ENCODE data around the gene CFAP206. TPM values are rescaled to one million over a fixed set of nuclear protein-coding genes. Genes with fewer than 3 reads are reported as not detected.
A peak's percentile ranks its signal among the peaks of the same experiment; 100 is the strongest.

The CFAP206 gene
- total and polyA plus RNA-seq, 10 of the 15 experiments (the other 5 are each of a cell fraction or from before 2014, with no cell fraction given): 0.04 to 0.24 (median 0.09) TPM; not detected in 6

GRCh38 chr6:87472525-87473418 is 65.0 kb downstream of the CFAP206 start, which contains the start of gene SLC35A1:
SLC35A1 (plus strand) TSS chr6:87472974; CDS start chr6:87473004, 30 bp downstream.
- Histone ChIP-seq H3K36me3 (ENCODE audit: control insufficient read depth in 2 of 2, insufficient read depth in 2 of 2, low read length in 1 of 2) (no peaks in the 10 kb centered on the region; a peak in 1 of 4 replicates), H3K9me3 (replicated peaks; ENCODE audit: control insufficient read depth, insufficient read depth, low read length) (no peaks in the 10 kb centered on the region), H2AFZ (ENCODE audit: control insufficient read depth, low read depth, low read length) (peak within 1 kb of the TSS; percentile 97), H3K79me2 (ENCODE audit: control insufficient read depth, insufficient read depth, low read length) (peaks cover 9% of the 10 kb centered on the region), H3K4me1 (ENCODE audit: control insufficient read depth, insufficient read depth, low read length) (no peaks in the 10 kb centered on the region), H3K4me3 (peak within 1 kb of the TSS; percentile 97), H3K9ac (ENCODE audit: control insufficient read depth, insufficient read depth, low read length) (peak within 1 kb of the TSS; percentile 75), H3K27ac (ENCODE audit: control insufficient read depth, insufficient read depth) (peak within 1 kb of the TSS; percentile 72), H3K27me3 (replicated peaks in 1 of 2; ENCODE audit: control insufficient read depth in 2 of 2, insufficient read depth in 2 of 2, low read length in 1 of 2) (no peaks in the 10 kb centered on the region), H4K20me1 (ENCODE audit: control insufficient read depth, insufficient read depth) (no peaks in the 10 kb centered on the region), H3K4me2 (ENCODE audit: control insufficient read depth, insufficient read depth) (peak within 1 kb of the TSS; percentile 88)
- ChIA-PET CTCF (interaction anchor here (0.6 to 1.0 kb wide), 2 partner anchors 331 to 411 kb away, joined by 3 read pairs; no protein-coding TSS in a partner anchor), POLR2A (interaction anchor here (0.6 to 1.1 kb wide), 3 partner anchors 117 to 1458 kb away, joined by 3 to 5 read pairs (median 4); partner anchors contain the start of genes ORC3 and RARS2), SMC1A (ENCODE audit: uncharacterized antibody, unreplicated experiment) (interaction anchor here (0.8 to 1.1 kb wide), 2 partner anchors 79 to 359 kb away, joined by 3 read pairs; no protein-coding TSS in a partner anchor), RAD21 (ENCODE audit: unreplicated experiment) (interaction anchor here (0.7 to 1.0 kb wide), 2 partner anchors 227 to 331 kb away, joined by 3 read pairs; no protein-coding TSS in a partner anchor)
- no TSS peak for BruUV-seq (replicated peaks)
- in situ Hi-C loops (cut with MboI) (no loop called here), intact Hi-C loops (cut with micrococcal nuclease; ENCODE audit: unreplicated experiment) (loop anchor here (1.0 to 2.0 kb wide), 2 partner anchors 80 to 150 kb away; partner anchors contain the start of gene SMIM8)
- FAIRE-seq (peak; percentile 83), ATAC-seq (peak; percentile 94), DNase-seq (ENCODE audit: low read depth, low spot score) (peak; percentile 65)
- under 1% methylated on average over 69 of the region's 70 CpGs for WGBS (ENCODE audit: insufficient coverage, insufficient replicate concordance, low lambda C conversion rate, missing lambda C conversion rate)
- peak; percentile 69 for TF ChIP-seq NR2C1 (IDR thresholded peaks at IDR 0.05)
- peak; percentile 73 for TF ChIP-seq NR2F1 (conservative IDR thresholded peaks at IDR 0.05)
- TF ChIP-seq RB1 (IDR thresholded peaks at IDR 0.05; ENCODE audit: borderline replicate concordance): peak; percentile 80; the same call in 1 of the 2 replicates
- TF ChIP-seq, protein P1, sequence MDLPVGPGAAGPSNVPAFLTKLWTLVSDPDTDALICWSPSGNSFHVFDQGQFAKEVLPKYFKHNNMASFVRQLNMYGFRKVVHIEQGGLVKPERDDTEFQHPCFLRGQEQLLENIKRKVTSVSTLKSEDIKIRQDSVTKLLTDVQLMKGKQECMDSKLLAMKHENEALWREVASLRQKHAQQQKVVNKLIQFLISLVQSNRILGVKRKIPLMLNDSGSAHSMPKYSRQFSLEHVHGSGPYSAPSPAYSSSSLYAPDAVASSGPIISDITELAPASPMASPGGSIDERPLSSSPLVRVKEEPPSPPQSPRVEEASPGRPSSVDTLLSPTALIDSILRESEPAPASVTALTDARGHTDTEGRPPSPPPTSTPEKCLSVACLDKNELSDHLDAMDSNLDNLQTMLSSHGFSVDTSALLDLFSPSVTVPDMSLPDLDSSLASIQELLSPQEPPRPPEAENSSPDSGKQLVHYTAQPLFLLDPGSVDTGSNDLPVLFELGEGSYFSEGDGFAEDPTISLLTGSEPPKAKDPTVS (IDR thresholded peaks at IDR 0.05; ENCODE audit: low read depth, low read length): no peak
- TF ChIP-seq PAX8 (IDR thresholded peaks at IDR 0.05): no peak
- TF ChIP-seq RBBP5 (conservative IDR thresholded peaks at IDR 0.05): 0 out of 2 replicates have a peak, but pooled peaks have one; percentile 41
- TF ChIP-seq BCL11A (IDR thresholded peaks at IDR 0.05; ENCODE audit: low read depth, low read length): no peak
- no peak for TF ChIP-seq BCLAF1 (IDR thresholded peaks at IDR 0.05)
- TF ChIP-seq SRF (IDR thresholded peaks at IDR 0.05; ENCODE audit: low read depth in 2 of 2, low read length in 2 of 2): peak in 1 of 2 experiments; percentile 53; a peak in 1 of 4 replicates
- TF ChIP-seq MAX (IDR thresholded peaks at IDR 0.05; ENCODE audit: low read depth, low read length): no peak
- no peak for TF ChIP-seq CBX3 (IDR thresholded peaks at IDR 0.05; ENCODE audit: borderline replicate concordance, low read depth)
- no peak for TF ChIP-seq SIN3A (IDR thresholded peaks at IDR 0.05; ENCODE audit: low read depth, low read length)
- TF ChIP-seq, protein P2, sequence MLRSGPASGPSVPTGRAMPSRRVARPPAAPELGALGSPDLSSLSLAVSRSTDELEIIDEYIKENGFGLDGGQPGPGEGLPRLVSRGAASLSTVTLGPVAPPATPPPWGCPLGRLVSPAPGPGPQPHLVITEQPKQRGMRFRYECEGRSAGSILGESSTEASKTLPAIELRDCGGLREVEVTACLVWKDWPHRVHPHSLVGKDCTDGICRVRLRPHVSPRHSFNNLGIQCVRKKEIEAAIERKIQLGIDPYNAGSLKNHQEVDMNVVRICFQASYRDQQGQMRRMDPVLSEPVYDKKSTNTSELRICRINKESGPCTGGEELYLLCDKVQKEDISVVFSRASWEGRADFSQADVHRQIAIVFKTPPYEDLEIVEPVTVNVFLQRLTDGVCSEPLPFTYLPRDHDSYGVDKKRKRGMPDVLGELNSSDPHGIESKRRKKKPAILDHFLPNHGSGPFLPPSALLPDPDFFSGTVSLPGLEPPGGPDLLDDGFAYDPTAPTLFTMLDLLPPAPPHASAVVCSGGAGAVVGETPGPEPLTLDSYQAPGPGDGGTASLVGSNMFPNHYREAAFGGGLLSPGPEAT (IDR thresholded peaks at IDR 0.05; ENCODE audit: low read depth): peak; percentile 65
- TF ChIP-seq MYB (IDR thresholded peaks at IDR 0.05; ENCODE audit: borderline replicate concordance, low read depth, low read length): no peak
- peak; percentile 71 for TF ChIP-seq IRF4 (IDR thresholded peaks at IDR 0.05; ENCODE audit: low read depth, low read length)
- TF ChIP-seq RUNX3 (IDR thresholded peaks at IDR 0.05; ENCODE audit: low read length): peak; percentile 55; the same call in 1 of the 2 replicates
- no peak for TF ChIP-seq STAT3 (IDR thresholded peaks at IDR 0.05; ENCODE audit: low read depth, low read length)
